WTC11 (cell line): ENCODE data around the gene RSBN1L. TPM values are rescaled to one million over a fixed set of nuclear protein-coding genes. Genes with fewer than 3 reads are reported as not detected.

Experiments used
- ATAC-seq: fragments of 200-7000 bp; cut with Tn5 transposase; 2 replicates; pipeline ENCODE4 v1.10.0; 2021; ENCODE audit warnings: mild to moderate bottlenecking, moderate library complexity
- CTCF ChIA-PET: fragments of 300-600 bp; sonication (Branson Sonifier 250); formaldehyde crosslinking; loops from one replicate; lab custom pipeline; 2021; ENCODE audit warnings: antibody characterized with exemption; lab: Charles Lee
- POLR2A ChIA-PET: fragments of 350-600 bp; sonication (Branson Sonifier 250); formaldehyde crosslinking; loops from one replicate; lab custom pipeline; 2021; ENCODE audit warnings: antibody characterized with exemption; lab: Charles Lee
- DNase-seq: peaks from one replicate; pipeline ENCODE4 v3.0.0; 2021; ENCODE audit warnings: low spot score
- H3K27ac Mint-ChIP-seq: 2 replicates; pipeline ENCODE4 v1.8.0; 2021; ENCODE audit warnings: mixed read lengths
- H3K27me3 Mint-ChIP-seq: 2 replicates; pipeline ENCODE4 v1.8.0; 2021; ENCODE audit warnings: low read depth, mild to moderate bottlenecking, moderate library complexity, mixed read lengths
- H3K36me3 Mint-ChIP-seq: 2 replicates; pipeline ENCODE4 v1.8.0; 2021; ENCODE audit warnings: mixed read lengths
- H3K4me1 Mint-ChIP-seq: 2 replicates; pipeline ENCODE4 v1.8.0; 2022; ENCODE audit warnings: mixed read lengths
- H3K4me3 Mint-ChIP-seq: 2 replicates; pipeline ENCODE4 v1.8.0; 2021; ENCODE audit warnings: mild to moderate bottlenecking, moderate library complexity, mixed read lengths
- H3K9me3 Mint-ChIP-seq: 2 replicates; pipeline ENCODE4 v1.8.0; 2021; ENCODE audit warnings: mixed read lengths
- CTCF ChIP-seq: fragments of 200-600 bp; IDR thresholded peaks from 2 replicates; pipeline ENCODE4 v1.8.0; 2022; ENCODE audit warnings: antibody characterized with exemption
- E2F1 ChIP-seq: sonication (generic); formaldehyde crosslinking; IDR thresholded peaks from 2 replicates; pipeline ENCODE4 v1.8.0; 2022; ENCODE audit warnings: mild to moderate bottlenecking, missing genetic modification reagents
- ETV6 ChIP-seq: sonication (generic); formaldehyde crosslinking; IDR thresholded peaks from 2 replicates; pipeline ENCODE4 v1.8.1; 2022; ENCODE audit warnings: mild to moderate bottlenecking, missing genetic modification reagents
- FOXK1 ChIP-seq: sonication (generic); formaldehyde crosslinking; IDR thresholded peaks from 2 replicates; pipeline ENCODE4 v1.8.0; 2022; ENCODE audit warnings: mild to moderate bottlenecking, moderate library complexity, missing genetic modification reagents
- GRHL2 ChIP-seq: fragments of 250-450 bp; sonication (Bioruptor Pico); IDR thresholded peaks from 2 replicates; pipeline ENCODE4 v1.8.0; 2022; ENCODE audit warnings: mild to moderate bottlenecking, moderate library complexity; ENCODE audit not compliant: insufficient replicate concordance, severe bottlenecking
- GTF2I ChIP-seq: fragments of 250-450 bp; sonication (Bioruptor Pico); conservative IDR thresholded peaks from 2 replicates; pipeline ENCODE4 v1.4.0; 2021; ENCODE audit warnings: mild to moderate bottlenecking
- HMGA2 ChIP-seq: fragments of 250-450 bp; sonication (Bioruptor Pico); IDR thresholded peaks from 2 replicates; pipeline ENCODE4 v1.4.0; 2021; ENCODE audit warnings: mild to moderate bottlenecking, moderate library complexity
- MLX ChIP-seq: sonication (generic); formaldehyde crosslinking; IDR thresholded peaks from 2 replicates; pipeline ENCODE4 v1.8.1; 2023; ENCODE audit warnings: mild to moderate bottlenecking, missing genetic modification reagents, moderate library complexity
- MYBL2 ChIP-seq: sonication (generic); formaldehyde crosslinking; IDR thresholded peaks from 2 replicates; pipeline ENCODE4 v1.8.1; 2023; ENCODE audit warnings: mild to moderate bottlenecking, moderate library complexity, missing genetic modification reagents
- NR3C1 ChIP-seq: sonication (generic); formaldehyde crosslinking; conservative IDR thresholded peaks from 2 replicates; pipeline ENCODE4 v1.8.1; 2023; ENCODE audit warnings: low read depth, mild to moderate bottlenecking, missing genetic modification reagents
- OVOL2 ChIP-seq: fragments of 250-450 bp; sonication (Bioruptor Pico); IDR thresholded peaks from 2 replicates; pipeline ENCODE4 v1.9.0; 2021; ENCODE audit warnings: mild to moderate bottlenecking, borderline replicate concordance
- PRDM15 ChIP-seq: sonication (generic); formaldehyde crosslinking; IDR thresholded peaks from 2 replicates; pipeline ENCODE4 v1.8.0; 2022; ENCODE audit warnings: missing genetic modification reagents
- PREB ChIP-seq: sonication (generic); formaldehyde crosslinking; IDR thresholded peaks from 2 replicates; pipeline ENCODE4 v1.8.1; 2022; ENCODE audit warnings: mild to moderate bottlenecking, missing genetic modification reagents, moderate library complexity, borderline replicate concordance
- SMAD4 ChIP-seq: sonication (generic); formaldehyde crosslinking; IDR thresholded peaks from 2 replicates; pipeline ENCODE4 v1.8.0; 2022; ENCODE audit warnings: mild to moderate bottlenecking, missing genetic modification reagents
- ZNF121 ChIP-seq: sonication (generic); formaldehyde crosslinking; IDR thresholded peaks from 2 replicates; pipeline ENCODE4 v1.8.0; 2023; ENCODE audit warnings: missing genetic modification reagents
- ZNF138 ChIP-seq: sonication (generic); formaldehyde crosslinking; conservative IDR thresholded peaks from 2 replicates; pipeline ENCODE4 v1.8.1; 2022; ENCODE audit warnings: mild to moderate bottlenecking, moderate library complexity, missing genetic modification reagents
- ZNF396 ChIP-seq: fragments of 250-450 bp; sonication (Bioruptor Pico); IDR thresholded peaks from 2 replicates; pipeline ENCODE4 v1.8.0; 2021; ENCODE audit warnings: mild to moderate bottlenecking, moderate library complexity, borderline replicate concordance
- ZNF425 ChIP-seq: fragments of 250-450 bp; sonication (Bioruptor Pico); conservative IDR thresholded peaks from 2 replicates; pipeline ENCODE4 v1.9.0; 2021; ENCODE audit warnings: mild to moderate bottlenecking
- ZNF512 ChIP-seq: sonication (generic); formaldehyde crosslinking; IDR thresholded peaks from 2 replicates; pipeline ENCODE4 v1.8.1; 2022; ENCODE audit warnings: missing genetic modification reagents, borderline replicate concordance
- ZNF671 ChIP-seq: fragments of 250-450 bp; sonication (Bioruptor Pico); IDR thresholded peaks from 2 replicates; pipeline ENCODE4 v1.8.0; 2021; ENCODE audit warnings: mild to moderate bottlenecking
- total RNA-seq: library from RNA; stranded (reverse); gene quantifications from 3 replicates; pipeline ENCODE4 v1.2.3, GENCODE V29; 2021

The RSBN1L gene
- total RNA-seq, 1 experiment from 2014 or later: 16.8 TPM

- no peak for TF ChIP-seq ZNF425 (CRISPR knock-in tag)
- TF ChIP-seq, all 79 proteins: peak for 0
Observed at GRCh38 chr7:77687100-77687746, 9.0 kb upstream of the RSBN1L start (continued).

- Mint-ChIP-seq H3K4me3 (no peak overlapping the region), H3K27ac (peak overlapping the region; percentile 96), H3K9me3 (0 out of 2 replicates have a peak, but pooled peaks cover 3% of the 10 kb centered on the region), H3K27me3 (no peaks in the 10 kb centered on the region), H3K36me3 (peaks cover 38% of the 10 kb centered on the region), H3K4me1 (peaks cover 46% of the 10 kb centered on the region)
- POLR2A ChIA-PET: interaction anchor here (1.1 to 1.6 kb wide), 2 partner anchors 8 to 13 kb away, joined by 3 to 4 read pairs; partner anchors contain the start of gene RSBN1L
- ATAC-seq (no peak), DNase-seq (no peak)
- CTCF ChIA-PET: no interaction called here
- no peak for TF ChIP-seq E2F1 (CRISPR knock-in tag)
- no peak for TF ChIP-seq ZNF512 (CRISPR knock-in tag)
- no peak for TF ChIP-seq ZNF138 (CRISPR knock-in tag)
- TF ChIP-seq FOXK1 (CRISPR knock-in tag): no peak
- no peak for TF ChIP-seq MYBL2 (CRISPR knock-in tag)
- no peak for TF ChIP-seq HMGA2
- no peak for TF ChIP-seq ZNF396 (CRISPR knock-in tag)
- no peak for TF ChIP-seq SMAD4
- no peak for TF ChIP-seq GTF2I (CRISPR knock-in tag)
- no peak for TF ChIP-seq ZNF121 (CRISPR knock-in tag)
- no peak for TF ChIP-seq ETV6 (CRISPR knock-in tag)
- no peak for TF ChIP-seq CTCF
- TF ChIP-seq OVOL2 (CRISPR knock-in tag): no peak
- TF ChIP-seq MLX (CRISPR knock-in tag): no peak
- no peak for TF ChIP-seq PRDM15 (CRISPR knock-in tag)
- TF ChIP-seq PREB (CRISPR knock-in tag): no peak
- TF ChIP-seq NR3C1 (CRISPR knock-in tag): no peak
- no peak for TF ChIP-seq ZNF671
- no peak for TF ChIP-seq GRHL2 (CRISPR knock-in tag)
Observed at GRCh38 chr7:77687747-77688144, 8.5 kb upstream of the RSBN1L start.
